HG02759 (cell line): ENCODE measurements around the gene TMEM179.
"Not testable (repeated sequence)": the region's sequence is repeated elsewhere in the genome, so short reads cannot be mapped to it uniquely, and the experiment has no call there.

Experiments used
- ATAC-seq: cut with Tn5 transposase; IDR thresholded peaks from one replicate; pipeline ENCODE4 v1.9.1; 2021; ENCODE audit warnings: mild to moderate bottlenecking, moderate library complexity; ENCODE audit not compliant: unreplicated experiment

Gene TMEM179

DNA sequence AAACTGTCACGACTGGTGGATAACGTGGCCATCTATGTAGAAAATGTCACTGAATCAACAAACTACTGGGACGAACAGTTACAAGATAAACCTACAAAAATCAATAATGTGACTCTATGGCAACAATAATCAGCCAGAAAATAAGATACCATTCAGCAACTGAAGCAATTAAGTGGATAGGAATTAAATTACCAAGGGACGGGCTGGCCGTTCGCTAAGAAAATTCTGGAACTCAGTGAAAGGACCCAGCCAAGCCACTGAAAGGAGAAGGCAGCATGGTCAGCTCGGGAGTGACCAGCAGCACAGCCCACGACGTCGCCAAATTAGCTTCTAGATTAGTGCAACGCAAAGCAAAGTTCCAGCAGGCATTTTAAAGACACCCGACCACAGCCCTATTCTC lies 33.6 kb upstream of the TMEM179 start:
- no peak for ATAC-seq

DNA sequence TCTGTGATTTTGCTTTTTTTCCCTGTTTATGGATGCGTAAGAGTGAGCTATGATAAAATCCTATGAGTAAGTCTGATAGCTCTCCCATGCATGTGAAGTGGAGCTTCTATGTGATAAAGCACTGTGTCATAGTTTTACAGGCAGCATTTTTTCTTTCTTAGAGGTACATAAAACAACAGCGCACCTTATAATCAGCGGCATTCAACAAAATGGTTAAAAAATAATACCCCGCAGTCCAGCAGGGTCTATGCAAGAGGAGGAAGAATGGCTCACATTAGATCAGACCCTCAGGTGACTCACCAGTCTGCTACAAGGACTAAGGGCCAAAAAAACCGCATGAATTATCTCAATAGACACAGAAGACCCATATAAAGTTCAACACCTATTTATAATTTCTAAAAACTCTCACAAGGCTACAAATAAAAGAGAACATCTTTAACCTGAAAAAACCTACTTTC lies 33.0 kb upstream of the TMEM179 start:
- ATAC-seq = no peak

DNA sequence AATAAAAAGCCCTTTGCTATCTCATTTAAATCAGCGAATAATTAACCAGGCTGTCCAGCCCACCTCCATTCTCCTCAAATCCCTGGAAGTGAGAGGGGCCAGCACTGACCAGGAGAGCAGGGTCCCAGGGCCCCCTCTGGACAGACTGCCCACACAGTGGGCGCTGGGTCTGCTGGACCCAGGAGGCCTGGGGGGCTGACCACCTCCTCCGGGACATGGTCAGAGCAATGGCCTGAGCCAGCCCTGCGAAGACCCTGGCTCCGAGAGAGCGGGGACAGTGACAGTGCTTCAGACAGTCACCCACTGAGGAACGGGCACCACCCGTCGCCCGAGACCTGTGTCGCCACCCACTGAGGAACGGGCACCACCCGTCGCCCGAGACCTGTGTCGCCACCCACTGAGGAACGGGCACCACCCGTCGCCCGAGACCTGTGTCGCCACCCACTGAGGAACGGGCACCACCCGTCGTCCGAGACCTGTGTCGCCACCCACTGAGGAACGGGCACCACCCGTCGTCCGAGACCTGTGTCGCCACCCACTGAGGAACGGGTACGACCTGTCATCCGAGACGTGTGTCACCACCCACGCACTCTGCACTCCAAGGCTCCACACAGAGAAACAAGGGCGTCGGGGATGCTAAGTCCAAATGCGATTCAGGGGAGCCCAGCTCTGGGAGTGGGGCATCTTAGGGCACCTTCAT lies 32.4 kb upstream of the TMEM179 start:
- ATAC-seq = not testable (repeated sequence)

DNA sequence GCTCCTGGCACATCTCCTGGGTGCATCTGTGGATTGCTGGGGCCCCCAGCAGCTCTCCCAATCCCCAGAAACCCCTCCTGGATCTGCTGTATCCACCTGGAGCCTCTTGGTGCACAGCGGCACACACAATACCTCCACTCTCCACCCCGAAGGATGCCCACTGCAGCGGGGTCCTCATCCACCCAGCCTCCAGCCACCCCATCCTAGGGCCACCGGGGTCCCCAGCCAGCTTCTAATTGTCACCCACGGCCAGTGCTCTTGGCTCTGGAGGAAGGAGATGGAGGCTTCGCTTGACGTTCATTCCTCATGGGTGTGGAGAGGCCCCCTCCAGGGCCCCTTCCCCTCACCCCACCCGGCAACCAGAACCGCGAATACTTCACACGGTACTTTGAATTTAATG lies 31.6 kb upstream of the TMEM179 start:
- ATAC-seq = no peak

DNA sequence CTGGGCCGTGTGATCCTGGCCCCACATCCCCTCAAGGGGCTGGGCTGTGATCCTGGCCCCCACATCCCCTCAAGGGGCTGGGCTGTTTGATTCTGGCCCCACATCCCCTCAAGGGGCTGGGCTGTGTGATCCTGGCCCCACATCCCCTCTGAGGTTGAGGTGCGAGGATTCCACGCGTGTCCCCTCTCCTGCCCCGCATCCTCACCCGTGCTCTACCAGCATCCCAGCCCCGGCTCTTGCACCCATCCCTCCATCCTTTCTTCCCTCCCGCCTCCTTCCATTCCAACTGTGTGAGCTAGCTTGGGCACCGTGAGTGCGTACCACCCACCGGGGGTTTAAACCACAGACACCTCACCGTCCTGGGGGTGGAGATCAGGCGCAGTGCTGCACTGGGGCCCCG lies 31.1 kb upstream of the TMEM179 start:
- ATAC-seq = no peak

DNA sequence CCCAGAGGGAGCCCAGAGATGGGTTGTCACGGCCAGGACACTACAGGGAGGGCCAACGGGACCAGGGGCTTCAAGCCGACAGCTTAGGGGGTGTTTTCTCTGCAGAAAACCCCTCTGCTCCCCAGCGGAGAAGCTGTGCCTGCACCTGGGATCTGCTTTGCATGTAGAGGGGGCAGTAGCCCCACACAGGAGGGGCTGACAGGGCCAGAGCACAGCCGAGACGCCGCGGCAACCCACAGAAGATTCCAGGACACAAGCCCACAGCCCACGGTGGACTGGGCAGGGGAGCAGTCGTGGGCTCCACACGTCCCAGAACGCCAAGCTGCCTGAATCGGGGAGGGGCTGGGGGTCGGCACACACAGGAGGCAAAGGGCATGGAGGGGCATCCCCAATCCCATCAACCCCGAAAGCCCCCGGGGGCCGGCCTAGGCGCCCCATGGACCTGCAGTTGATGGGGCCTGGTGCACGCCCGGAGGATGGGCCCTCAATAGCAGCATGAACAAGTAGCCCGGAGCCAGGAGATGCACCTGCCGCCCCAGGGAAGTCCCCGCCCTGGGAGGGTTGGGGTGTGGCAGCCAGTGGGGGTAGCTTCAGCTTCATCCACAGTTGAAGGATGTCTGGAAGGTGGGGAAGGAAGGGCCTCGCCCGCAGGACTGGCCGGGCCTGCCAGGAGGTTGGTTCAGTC lies 30.5 kb upstream of the TMEM179 start:
- ATAC-seq = no peak

DNA sequence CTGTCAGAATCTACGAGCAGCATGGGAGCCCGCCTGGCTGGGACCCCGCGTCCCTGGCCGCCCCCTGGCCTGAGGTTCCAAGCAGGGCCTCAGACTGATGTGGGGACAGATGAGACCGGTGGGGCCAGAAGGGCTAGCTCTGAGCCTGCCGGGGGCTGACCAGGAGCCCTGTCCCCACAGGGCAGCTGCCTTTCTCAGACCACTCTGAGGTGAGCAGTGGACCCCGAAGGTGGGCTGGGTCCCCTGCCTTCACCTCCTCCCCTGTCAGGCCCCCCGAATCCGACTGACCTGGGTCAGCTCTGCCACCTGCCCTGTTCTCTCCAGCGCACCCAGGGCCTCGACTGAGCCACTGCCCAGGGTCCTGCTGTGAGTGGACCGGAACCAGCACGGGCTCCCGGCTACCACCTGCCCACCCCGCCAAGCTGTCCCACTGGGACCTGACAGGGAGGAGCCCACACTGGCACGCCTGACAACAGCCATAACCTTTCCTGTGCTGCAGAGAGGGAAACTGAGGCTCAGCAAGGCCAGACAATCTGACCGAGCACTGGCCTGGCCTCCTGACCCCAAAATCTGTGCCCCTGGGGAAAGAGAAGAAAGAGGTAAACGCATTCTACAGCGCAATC lies 29.7 kb upstream of the TMEM179 start:
- ATAC-seq = no peak

DNA sequence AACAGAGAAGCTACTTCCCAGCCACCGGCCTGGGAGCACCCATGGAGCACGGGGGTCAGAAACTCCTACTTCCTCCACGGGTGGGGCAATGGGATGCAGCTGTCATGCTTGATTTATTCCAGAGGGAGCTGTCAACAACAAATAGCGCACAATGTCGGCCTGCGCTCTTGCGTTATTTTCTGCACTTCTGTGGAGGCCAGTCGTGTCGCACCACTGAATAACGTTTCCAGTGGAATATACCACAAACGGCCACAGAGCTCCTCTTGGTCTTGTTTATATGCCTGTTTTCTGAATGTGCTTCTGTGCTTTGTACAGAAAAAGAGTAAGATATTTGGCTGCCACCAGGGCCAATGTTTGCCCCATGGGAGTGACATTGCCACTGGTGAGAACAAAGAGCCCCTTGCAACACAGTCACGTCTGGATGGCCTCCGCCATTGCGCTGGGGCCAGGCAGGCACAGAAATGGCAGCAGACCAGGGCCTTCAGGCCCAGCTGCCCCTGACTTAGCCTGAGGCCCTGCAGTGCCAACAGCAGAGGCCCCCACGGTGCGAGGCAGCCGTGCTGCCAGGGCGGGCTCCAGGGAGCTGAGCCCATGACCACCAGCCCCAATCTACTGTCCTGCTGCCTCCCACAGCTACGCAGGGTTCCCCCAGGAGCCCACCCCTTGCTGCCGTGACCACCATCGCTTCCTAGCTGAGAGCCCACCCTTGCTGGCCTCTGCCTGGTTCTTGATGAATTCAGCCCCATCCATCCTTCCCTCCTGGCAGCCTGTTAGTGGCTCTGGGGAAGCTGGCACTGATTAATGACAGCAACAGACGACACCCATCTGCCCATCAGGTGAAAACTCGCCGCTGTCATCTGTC lies 28.9 kb upstream of the TMEM179 start:
- no peak for ATAC-seq

DNA sequence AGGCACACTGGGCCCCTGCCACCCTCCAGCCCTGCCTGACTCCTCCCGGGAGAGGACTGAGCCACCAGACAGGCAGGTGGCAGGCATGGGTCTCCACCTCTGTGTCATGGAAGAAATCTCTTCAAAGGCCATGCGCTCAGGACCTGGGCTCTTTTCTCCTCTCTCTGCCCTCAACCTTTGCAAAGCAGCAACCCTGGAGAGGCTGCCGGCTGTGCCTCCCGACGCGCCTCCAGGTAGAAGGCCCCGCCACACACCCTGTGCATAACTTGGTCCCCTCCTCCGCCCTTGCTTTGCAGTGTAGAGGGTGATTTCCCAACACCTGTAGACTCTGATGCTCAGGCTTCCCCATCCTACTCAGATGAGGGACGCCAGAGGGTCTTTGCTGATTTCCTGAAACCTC lies 28.2 kb upstream of the TMEM179 start:
- no peak for ATAC-seq

DNA sequence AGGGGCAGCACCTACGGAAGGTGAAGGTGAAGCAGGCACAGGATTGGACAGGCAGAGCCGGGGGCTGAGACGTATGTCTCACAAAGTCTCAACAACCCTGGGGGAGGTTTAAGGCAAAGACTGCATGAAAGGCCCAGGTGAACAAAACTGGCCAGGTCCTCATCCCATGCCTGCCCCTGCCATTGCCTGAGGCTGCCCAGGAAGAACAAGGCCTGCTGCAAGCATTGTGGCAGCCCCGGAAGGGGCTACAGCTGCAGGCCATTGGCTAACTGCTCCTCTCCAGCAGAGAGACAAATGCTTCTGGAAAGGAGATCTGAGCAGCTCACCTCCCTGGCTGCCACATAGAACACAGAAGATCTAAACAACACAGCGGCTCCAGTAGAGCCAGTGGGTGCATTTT lies 20.4 kb upstream of the TMEM179 start:
- no peak for ATAC-seq

DNA sequence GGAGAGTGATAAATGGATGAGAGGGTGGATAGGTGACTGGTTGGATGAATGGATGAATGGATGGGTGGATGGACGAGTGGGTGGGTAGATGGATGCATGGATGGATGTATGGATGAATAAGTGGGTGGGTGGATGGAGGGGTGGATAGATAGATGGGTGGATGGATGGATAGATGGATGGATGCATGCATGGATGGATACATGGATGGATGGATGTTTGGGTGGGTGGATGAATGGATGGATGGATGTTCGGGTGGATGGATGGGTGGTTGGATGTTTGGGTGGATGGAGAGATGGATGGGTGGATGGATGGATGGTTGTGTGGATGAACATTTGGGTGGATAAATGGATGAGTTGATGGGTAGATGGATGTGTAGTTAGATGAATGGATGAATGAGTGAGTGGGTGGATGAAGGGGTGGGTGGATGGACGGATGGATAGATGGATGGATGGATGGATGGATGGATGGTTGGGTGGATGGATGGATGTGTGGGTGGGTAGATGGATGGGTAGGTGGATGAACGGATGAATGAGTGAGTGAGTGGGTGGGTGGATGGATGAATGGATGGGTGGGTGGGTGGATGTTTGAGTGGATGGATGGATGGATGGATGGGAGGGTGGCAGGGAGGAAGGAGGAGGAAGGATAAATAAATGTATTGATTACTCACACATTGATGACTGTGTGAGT lies 9.7 kb upstream of the TMEM179 start:
- no peak for ATAC-seq

DNA sequence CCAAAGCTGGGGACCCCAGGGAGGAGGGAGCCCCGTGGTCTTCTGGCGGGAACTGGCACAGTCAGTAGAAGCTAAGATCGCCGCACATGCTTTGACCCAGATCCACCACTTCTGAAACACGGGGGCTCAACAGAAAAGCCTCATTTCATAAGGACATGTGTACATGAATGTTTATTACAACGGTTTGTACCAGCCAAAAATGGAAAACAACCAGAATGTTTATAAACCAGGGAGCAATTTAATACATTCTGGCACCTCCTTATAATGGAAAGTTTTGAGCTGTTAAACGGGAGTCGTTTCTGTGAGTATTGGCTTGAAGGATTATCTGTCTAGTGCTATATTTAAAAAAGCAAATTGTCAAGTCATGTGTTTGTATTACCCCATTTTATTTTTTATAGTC lies 7.3 kb upstream of the TMEM179 start:
- ATAC-seq = no peak

DNA sequence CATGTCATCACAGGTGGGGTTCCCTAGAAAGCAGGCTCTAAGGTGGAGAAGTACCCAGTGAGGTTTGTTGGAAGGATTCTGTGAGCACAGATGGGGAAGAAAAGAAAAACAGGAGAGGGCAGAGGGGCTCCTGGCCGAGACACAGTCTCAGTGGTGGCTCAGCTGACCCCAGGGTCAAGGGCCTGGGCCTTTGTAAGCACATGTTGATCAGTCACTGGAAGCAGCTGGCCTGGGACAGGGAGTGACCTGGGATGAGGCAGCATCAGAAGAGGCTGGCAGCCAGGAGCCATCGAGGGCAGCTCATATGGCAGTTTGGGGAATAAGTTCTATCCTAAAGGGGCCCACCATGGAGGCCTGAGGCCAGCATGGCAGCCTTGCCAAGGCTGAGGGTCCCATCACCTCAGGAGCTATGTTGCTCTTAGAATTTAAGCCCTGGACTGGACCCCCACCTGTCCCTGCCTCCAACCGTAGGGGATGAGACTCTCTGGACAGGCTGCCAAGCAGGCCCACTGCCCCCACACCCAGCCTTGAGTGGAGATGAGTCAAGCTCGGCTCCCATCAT lies 6.3 kb upstream of the TMEM179 start:
- no peak for ATAC-seq

DNA sequence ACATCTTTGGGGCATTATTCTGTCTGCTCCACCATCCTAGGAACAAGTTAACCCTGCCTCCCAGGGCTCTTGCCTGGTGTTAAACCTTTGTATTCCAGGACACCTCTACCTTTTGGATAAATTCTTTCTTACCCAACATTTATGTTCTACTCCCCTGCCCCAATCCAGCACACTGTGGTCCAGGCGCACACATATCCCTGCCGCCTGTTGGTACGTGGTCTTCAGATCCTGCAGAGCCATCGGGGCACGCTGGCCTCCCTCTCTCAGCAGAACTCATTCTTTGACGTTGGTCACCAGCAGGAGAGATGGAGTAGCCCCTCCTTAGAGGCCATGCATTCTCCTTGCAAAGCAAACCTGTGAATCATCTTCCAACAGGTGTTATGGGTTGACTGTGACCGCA lies 5.1 kb upstream of the TMEM179 start:
- ATAC-seq = no peak

DNA sequence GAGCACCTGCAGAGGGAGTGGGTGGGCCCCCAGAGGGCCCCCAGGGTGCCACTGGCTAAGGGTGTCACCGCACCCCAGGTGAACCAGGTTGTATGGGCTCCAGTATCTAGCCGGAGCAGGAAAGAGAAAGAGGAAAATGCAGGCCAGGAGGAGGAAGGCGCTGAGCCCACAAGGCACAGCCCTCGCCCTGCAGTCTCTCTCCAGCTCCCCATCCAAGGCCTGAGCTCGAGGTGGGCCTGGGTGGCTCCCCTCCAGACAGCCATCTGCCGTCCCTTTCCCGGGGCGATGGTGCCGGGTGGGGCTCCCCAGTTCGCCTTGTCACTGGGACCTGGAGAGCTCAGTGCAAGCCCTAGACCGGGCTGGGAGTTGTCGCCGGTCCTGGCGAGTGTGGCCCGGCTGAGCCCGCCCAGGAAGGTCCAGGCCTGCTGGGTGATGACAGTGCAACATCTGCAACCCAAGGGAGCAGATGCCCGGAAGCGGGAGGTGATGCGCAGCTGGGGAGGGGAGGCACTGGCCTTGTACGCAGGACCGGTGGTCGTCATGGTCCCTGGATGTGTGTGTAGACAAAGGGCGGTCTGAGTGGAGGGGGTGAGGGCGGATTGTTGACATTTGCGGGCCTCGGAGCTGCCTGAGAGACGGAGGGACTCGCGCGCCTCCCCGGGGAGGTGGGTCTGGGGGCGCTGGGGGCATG lies 716 bp downstream of the TMEM179 start:
- no peak for ATAC-seq

DNA sequence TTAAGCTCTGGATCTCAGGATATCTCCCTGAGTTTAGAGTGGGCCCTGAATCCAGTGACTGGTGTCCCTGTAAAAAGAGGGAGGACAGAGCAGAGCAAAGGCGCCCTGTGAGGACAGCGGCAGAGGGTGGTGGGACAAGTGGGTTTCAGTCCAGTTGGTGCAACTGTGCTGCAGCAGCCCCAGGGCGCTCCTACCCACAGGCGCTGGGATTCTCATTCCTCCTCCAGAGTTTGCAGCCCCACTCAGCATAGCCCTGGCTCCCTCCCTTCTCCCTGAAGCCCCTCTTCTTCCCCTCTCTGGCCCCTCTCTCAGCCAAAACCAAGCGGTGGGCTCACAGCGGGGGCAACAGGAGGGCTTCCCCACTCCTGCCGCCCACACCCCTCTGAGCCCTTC lies 1.6 kb downstream of the TMEM179 start:
- ATAC-seq = no peak

DNA sequence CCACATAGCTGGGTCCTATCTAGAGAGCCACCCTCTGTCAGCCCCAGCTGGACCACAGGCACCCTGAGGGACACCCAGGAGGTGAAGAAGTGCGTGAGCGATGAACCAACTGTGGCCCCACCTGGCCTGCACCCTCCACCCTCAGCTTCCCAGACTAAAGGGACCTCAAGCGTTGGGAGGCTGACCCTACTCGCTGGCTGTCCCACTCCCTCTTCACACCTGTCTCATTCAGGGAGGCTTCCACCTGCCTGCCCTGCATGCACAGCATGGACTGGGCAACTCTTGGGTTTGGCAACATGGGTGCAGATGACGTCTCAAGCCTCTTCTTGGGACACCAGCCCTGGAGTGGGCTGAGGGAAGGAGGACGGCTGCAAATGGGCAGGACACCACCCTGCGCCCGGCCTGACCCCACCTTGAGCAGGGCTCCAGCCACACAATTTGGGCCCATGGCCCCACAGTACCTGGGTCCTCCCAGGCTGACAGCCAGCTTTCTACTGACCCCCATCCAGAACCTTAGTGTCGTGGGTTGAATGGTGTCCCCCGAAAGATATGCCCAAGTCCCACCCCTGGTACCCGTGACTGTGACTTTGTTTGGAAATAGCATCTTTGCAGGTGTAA lies 2.1 kb downstream of the TMEM179 start:
- no peak for ATAC-seq

DNA sequence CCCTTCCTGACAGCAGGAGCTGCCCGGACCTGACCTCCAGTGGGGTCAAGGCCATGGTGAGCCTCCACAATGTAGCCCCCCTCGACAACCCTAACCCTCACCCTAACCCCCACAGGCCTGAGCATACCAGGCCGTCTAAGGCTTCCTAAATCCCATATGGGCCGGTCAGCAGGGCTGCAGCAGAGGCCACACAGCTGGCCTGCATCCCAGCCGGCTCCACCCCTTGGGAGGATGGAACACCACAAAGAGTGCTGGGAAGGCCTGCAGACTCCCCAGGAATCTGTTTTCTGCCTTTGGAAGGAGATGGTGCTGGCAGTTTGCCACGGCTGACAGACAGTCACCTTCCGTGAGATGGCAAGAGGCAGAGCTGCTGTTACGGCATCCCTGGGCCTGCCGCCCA lies 2.8 kb downstream of the TMEM179 start:
- no peak for ATAC-seq

DNA sequence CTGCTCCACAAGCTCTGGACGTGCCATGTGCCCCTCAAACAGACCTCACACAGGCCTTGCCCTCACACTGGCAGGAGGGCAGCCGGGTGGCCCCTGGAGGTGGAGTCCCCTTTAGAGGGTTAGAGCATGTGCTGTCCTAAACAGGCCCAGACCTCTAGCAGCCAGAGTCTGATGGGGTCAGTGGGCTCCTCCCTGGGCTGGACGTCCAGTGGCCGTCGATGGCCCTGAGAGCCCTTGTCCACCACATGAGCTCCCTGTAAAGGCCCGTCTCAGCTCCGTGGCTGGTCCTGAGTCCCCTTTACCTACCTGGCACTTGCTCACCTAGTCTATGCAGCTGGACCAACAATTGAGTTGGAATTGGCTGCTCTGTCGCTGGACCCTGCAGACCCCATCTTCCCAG lies 3.8 kb downstream of the TMEM179 start:
- ATAC-seq = no peak
